Neuronal stem cell (in vitro differentiated cells): ENCODE results near the gene FHL2.

Source experiments
- DNase-seq: peaks from one replicate; pipeline ENCODE4 v3.0.0-alpha.2; 2013; ENCODE audit warnings: low spot score
- H2AFZ ChIP-seq: one replicate; pipeline ENCODE4 v1.6.1; 2013; ENCODE audit warnings: mild to moderate bottlenecking, low read length, inconsistent platforms
- H2AK5ac ChIP-seq: 2 replicates; pipeline ENCODE4 v1.6.1; 2013; ENCODE audit warnings: low read depth, mild to moderate bottlenecking, inconsistent platforms, low read length, moderate library complexity, mixed read lengths
- H2BK120ac ChIP-seq: 2 replicates; pipeline ENCODE4 v1.6.1; 2013; ENCODE audit warnings: low read depth, mild to moderate bottlenecking, inconsistent platforms, low read length, moderate library complexity, mixed read lengths
- H2BK12ac ChIP-seq: one replicate; pipeline ENCODE4 v1.6.1; 2013; ENCODE audit warnings: low read length, inconsistent platforms
- H2BK15ac ChIP-seq: 2 replicates; pipeline ENCODE4 v1.6.1; 2013; ENCODE audit warnings: mild to moderate bottlenecking, low read length, inconsistent platforms, mixed read lengths
- H2BK5ac ChIP-seq: one replicate; pipeline ENCODE4 v1.6.1; 2013; ENCODE audit warnings: inconsistent platforms, mild to moderate bottlenecking, low read length, moderate library complexity
- H3K14ac ChIP-seq: one replicate; pipeline ENCODE4 v1.6.1; 2013; ENCODE audit warnings: low read length, inconsistent platforms
- H3K18ac ChIP-seq: 2 replicates; pipeline ENCODE4 v1.6.1; 2013; ENCODE audit warnings: low read length, inconsistent platforms
- H3K23ac ChIP-seq: 2 replicates; pipeline ENCODE4 v1.6.1; 2013; ENCODE audit warnings: low read depth, mild to moderate bottlenecking, mixed read lengths, low read length, inconsistent platforms; ENCODE audit not compliant: poor library complexity
- H3K27ac ChIP-seq: replicated peaks from 3 replicates; pipeline ENCODE4 v1.5.1; 2013; ENCODE audit warnings: low read length, inconsistent platforms
- H3K27me3 ChIP-seq, 3 experiments: 2 replicates each; pipeline ENCODE4 v1.6.1; 2013; ENCODE audit warnings: low read length in 3 of 3, mild to moderate bottlenecking in 2 of 3, inconsistent platforms in 1 of 3, low read depth in 1 of 3, mixed read lengths in 1 of 3, moderate library complexity in 1 of 3; ENCODE audit not compliant: control insufficient read depth in 3 of 3, insufficient read depth in 3 of 3
- H3K36me3 ChIP-seq, 2 donors: replicated peaks in 1 of 2; 2 replicates each; pipeline ENCODE4 v1.6.1; 2013; ENCODE audit warnings: low read length in 2 of 2; ENCODE audit not compliant: control insufficient read depth in 2 of 2, insufficient read depth in 2 of 2
- H3K4ac ChIP-seq: 2 replicates; pipeline ENCODE4 v1.6.1; 2013; ENCODE audit warnings: inconsistent platforms, mild to moderate bottlenecking, low read length, moderate library complexity
- H3K4me1 ChIP-seq, 2 donors: 1 replicate in 1 of 2; 2 replicates in 1 of 2; pipeline ENCODE4 v1.6.1; 2013; ENCODE audit warnings: low read length in 2 of 2, low read depth in 1 of 2; ENCODE audit not compliant: control insufficient read depth in 2 of 2, insufficient read depth in 1 of 2
- H3K4me2 ChIP-seq: one replicate; pipeline ENCODE4 v1.6.1; 2013; ENCODE audit warnings: mild to moderate bottlenecking, low read length, inconsistent platforms; ENCODE audit not compliant: insufficient read depth, poor library complexity, severe bottlenecking
- H3K4me3 ChIP-seq, 2 donors: 2 replicates each; pipeline ENCODE4 v1.5.1; 2013; ENCODE audit warnings: low read length in 2 of 2, mild to moderate bottlenecking in 2 of 2, inconsistent platforms in 1 of 2, moderate library complexity in 1 of 2
- H3K79me1 ChIP-seq: one replicate; pipeline ENCODE4 v1.6.1; 2013; ENCODE audit warnings: low read depth, mild to moderate bottlenecking, inconsistent platforms, low read length, moderate library complexity
- H3K9ac ChIP-seq: one replicate; pipeline ENCODE4 v1.6.1; 2013; ENCODE audit warnings: mild to moderate bottlenecking, low read depth, low read length, inconsistent platforms; ENCODE audit not compliant: poor library complexity
- H3K9me3 ChIP-seq, 2 donors: replicated peaks in 1 of 2; 2 replicates each; pipeline versions ENCODE3 to v1.6.1; 2013; ENCODE audit warnings: low read length in 2 of 2, mild to moderate bottlenecking in 2 of 2, inconsistent platforms in 1 of 2, low read depth in 1 of 2, mixed read lengths in 1 of 2, moderate library complexity in 1 of 2; ENCODE audit not compliant: control insufficient read depth in 2 of 2, insufficient read depth in 1 of 2
- H4K8ac ChIP-seq: one replicate; pipeline ENCODE4 v1.6.1; 2013; ENCODE audit warnings: low read depth, mild to moderate bottlenecking, inconsistent platforms, low read length, moderate library complexity
- H4K91ac ChIP-seq: one replicate; pipeline ENCODE4 v1.6.1; 2013; ENCODE audit warnings: low read length, low read depth, mild to moderate bottlenecking, inconsistent platforms; ENCODE audit not compliant: poor library complexity
- WGBS, 2 donors: extraction: QIAGEN DNeasy Blood & Tissue Kit; methylation state at CpG; one replicate each; pipeline ENCODE4 v1.1.7; 2013; ENCODE audit warnings: missing lambda C conversion rate in 2 of 2, mixed read lengths in 1 of 2; ENCODE audit not compliant: insufficient read length in 2 of 2, insufficient replicate concordance in 1 of 2; ENCODE audit errors: extremely low coverage in 2 of 2; 5-methylcytosine and 5-hydroxymethylcytosine counted together

FHL2 gene

DNA sequence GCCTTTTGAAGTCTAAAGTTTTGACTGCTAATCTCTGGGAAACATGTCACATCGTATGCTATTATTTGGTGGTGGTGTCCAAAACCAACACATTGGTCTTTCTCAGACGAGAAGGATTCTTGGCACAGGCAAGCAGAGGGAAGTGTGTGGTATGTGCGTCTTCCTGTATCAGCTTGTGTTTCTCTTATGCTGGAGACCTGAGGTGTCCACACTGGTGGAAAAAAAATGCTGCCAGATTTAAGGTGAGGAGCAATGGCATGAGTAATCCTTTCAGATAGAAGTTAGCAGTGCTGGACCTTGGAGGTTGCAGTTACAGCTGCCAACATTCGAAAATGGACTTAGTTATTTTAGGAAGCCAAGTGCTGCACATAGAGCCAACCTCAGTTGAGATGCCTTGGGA is 11.7 kb upstream of the FHL2 start:
- Histone ChIP-seq H3K27ac (no peak overlapping the region), H3K27me3 (peaks cover 0 to 13% (median 2%) of the 10 kb centered on the region in 3 experiments)

DNA sequence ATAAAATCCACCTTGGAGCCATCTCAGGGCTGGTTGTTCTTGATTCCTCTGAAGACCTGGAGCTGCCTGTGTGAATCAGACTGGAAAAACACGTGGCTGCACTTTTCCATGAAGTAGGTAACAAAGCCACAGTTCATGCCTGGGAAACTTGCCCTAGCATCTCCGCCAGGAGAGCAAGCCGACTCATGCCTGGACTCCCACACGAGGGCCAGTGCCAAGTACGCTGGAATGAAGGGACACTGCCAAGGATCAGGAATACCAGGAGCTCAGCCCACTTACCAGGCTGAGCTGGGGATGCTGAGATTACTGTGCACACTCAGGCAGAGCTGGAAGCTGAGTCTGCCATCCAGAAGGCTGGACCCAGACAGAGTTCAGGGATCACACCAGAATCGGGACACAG is 10.9 kb upstream of the FHL2 start:
- Histone ChIP-seq H3K14ac (no peak overlapping the region), H3K79me1 (no peaks in the 10 kb centered on the region), H3K4me2 (no peak overlapping the region), H3K23ac (no peak overlapping the region), H3K27ac (no peak overlapping the region), H2AK5ac (peak overlapping the region; percentile 22), H3K27me3 (peaks cover 0 to 13% (median 2%) of the 10 kb centered on the region in 3 experiments), H4K8ac (no peak overlapping the region), H4K91ac (peak overlapping the region; percentile 61), H2AFZ (no peak overlapping the region), H2BK15ac (no peak overlapping the region), H3K4me3 (peak overlapping the region in 1 of 2 donors; percentile 50), H3K4ac (no peak overlapping the region), H3K18ac (peak overlapping the region; percentile 5), H2BK12ac (no peak overlapping the region), H2BK5ac (no peak overlapping the region), H3K9me3 (peaks cover 0 to 2% of the 10 kb centered on the region in 2 donors), H2BK120ac (no peak overlapping the region), H3K9ac (no peak overlapping the region), H3K36me3 (no peaks in the 10 kb centered on the region), H3K4me1 (peaks cover 0 to 2% of the 10 kb centered on the region in 2 donors)
- no peak for DNase-seq
- WGBS, 2 donors = no CpG with 5 or more reads among the region's 6 CpGs

More for the DNA sequence above, 11.7 kb upstream of the FHL2 start:
- Histone ChIP-seq H2BK5ac (no peak overlapping the region), H4K8ac (no peak overlapping the region), H3K36me3 (no peaks in the 10 kb centered on the region), H4K91ac (no peak overlapping the region), H2BK120ac (no peak overlapping the region), H3K4me1 (peaks cover 0 to 2% of the 10 kb centered on the region in 2 donors), H2AFZ (no peak overlapping the region), H3K9ac (no peak overlapping the region), H3K23ac (no peak overlapping the region), H3K4me3 (no peak overlapping the region), H3K18ac (no peak overlapping the region), H3K9me3 (peaks cover 0 to 2% of the 10 kb centered on the region in 2 donors), H2BK12ac (no peak overlapping the region), H3K4ac (no peak overlapping the region), H3K14ac (no peak overlapping the region), H3K4me2 (no peak overlapping the region), H2BK15ac (no peak overlapping the region), H2AK5ac (no peak overlapping the region), H3K79me1 (no peaks in the 10 kb centered on the region)
- no peak for DNase-seq
- WGBS, 2 donors = no CpG with 5 or more reads among the region's 4 CpGs

DNA sequence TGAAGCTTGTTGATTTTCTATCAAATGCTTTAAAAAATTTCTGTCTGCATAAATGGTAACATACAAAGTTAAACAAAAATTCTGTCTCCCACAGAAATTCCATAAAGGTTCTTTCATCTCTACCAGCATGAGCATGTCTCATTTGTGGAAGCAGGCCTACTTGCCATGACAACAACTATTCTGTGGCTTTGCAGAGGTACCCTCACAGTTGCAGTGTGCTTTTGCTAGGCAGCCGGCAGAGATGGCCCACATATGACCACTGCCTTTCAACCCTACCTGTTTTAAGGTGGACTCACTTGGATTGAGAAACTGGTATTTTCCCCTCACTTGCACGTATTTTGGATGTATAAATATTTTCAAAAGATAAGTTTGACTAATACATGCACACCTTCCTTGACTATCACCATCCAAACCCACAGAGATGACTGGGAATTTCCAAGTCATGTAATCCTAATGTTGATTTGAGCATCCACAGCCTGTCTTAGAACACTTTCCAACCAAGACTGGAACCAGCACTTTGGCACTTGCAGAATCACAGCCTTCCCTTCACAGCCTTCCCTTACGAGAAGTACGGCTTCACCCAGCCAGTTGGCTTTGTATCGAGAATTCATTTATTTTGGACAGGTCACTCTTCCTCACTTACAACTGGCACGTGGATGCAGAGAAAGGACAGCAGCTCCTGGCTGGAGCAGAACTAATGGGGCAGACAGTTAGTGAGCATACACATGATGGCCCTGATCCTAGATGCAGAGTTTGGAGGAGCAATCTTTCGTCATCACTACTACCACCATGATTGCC is 9.3 kb upstream of the FHL2 start:
- H2AK5ac ChIP-seq = no peak overlapping the region
- no peak overlapping the region for H3K4ac ChIP-seq
- H4K8ac ChIP-seq = no peak overlapping the region
- H3K36me3 ChIP-seq = no peaks in the 10 kb centered on the region
- H3K14ac ChIP-seq = no peak overlapping the region
- H3K4me1 ChIP-seq = peaks cover 2 to 5% of the 10 kb centered on the region in 2 donors
- no peak overlapping the region for H3K4me2 ChIP-seq
- no peak overlapping the region for H2BK15ac ChIP-seq
- no peaks in the 10 kb centered on the region for H3K79me1 ChIP-seq
- H2BK5ac ChIP-seq = no peak overlapping the region
- no peak overlapping the region for H2BK120ac ChIP-seq
- peak overlapping the region in 1 of 2 donors; percentile 33 for H3K4me3 ChIP-seq
- WGBS, 2 donors = no CpG with 5 or more reads among the region's 7 CpGs
- H3K9me3 ChIP-seq = peaks cover 0 to 5% of the 10 kb centered on the region in 2 donors
- peak overlapping the region; percentile 41 for H2AFZ ChIP-seq
- no peak overlapping the region for H3K27ac ChIP-seq
- no peak overlapping the region for H2BK12ac ChIP-seq
- H3K18ac ChIP-seq = no peak overlapping the region
- H4K91ac ChIP-seq = no peak overlapping the region
- H3K23ac ChIP-seq = no peak overlapping the region
- DNase-seq = no peak
- no peak overlapping the region for H3K9ac ChIP-seq
- H3K27me3 ChIP-seq = peaks cover 0 to 13% (median 3%) of the 10 kb centered on the region in 3 experiments

DNA sequence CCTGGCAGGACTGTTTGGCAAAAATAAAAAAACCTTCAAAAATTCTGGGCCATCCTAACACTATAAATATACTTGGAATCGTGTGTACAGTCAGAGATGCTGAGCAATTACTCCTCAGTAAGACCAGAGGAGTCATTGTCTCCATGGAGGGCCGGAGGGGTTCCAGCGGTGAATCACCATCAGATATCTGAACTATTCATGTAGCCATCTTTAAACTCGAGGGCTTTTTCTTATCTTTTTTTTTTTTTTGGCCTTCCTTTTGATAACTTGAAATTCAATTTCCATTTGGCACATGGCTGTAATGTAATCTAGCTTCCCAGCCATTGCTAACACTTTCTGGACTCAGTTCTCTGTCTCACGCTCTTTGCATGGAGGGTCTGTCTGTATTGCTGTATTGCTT is 7.4 kb upstream of the FHL2 start:
- Histone ChIP-seq H3K27ac (no peak overlapping the region), H2BK120ac (no peak overlapping the region), H3K9ac (no peak overlapping the region), H2BK15ac (no peak overlapping the region), H4K8ac (no peak overlapping the region), H3K4ac (no peak overlapping the region), H3K4me1 (peaks cover 2 to 5% of the 10 kb centered on the region in 2 donors), H3K79me1 (no peaks in the 10 kb centered on the region), H3K27me3 (peaks cover 0 to 13% (median 3%) of the 10 kb centered on the region in 3 experiments), H3K4me3 (no peak overlapping the region), H3K4me2 (no peak overlapping the region), H3K36me3 (no peaks in the 10 kb centered on the region), H2AFZ (no peak overlapping the region), H3K23ac (no peak overlapping the region), H2BK5ac (no peak overlapping the region), H3K14ac (no peak overlapping the region), H4K91ac (no peak overlapping the region), H3K18ac (no peak overlapping the region), H2AK5ac (no peak overlapping the region), H2BK12ac (no peak overlapping the region), H3K9me3 (peaks cover 0 to 5% of the 10 kb centered on the region in 2 donors)
- no peak for DNase-seq
- WGBS, 2 donors = no CpG with 5 or more reads among the region's 5 CpGs
